ENCODE results near the gene TRIM61. TPM values are rescaled to one million over a fixed set of nuclear protein-coding genes. Genes with fewer than 3 reads are reported as not detected.

TRIM61 gene
- total and polyA plus RNA-seq, 2 donors (not counting 1 experiment from before 2014, with no cell fraction given): 2.5 to 4.5 TPM

DNA sequence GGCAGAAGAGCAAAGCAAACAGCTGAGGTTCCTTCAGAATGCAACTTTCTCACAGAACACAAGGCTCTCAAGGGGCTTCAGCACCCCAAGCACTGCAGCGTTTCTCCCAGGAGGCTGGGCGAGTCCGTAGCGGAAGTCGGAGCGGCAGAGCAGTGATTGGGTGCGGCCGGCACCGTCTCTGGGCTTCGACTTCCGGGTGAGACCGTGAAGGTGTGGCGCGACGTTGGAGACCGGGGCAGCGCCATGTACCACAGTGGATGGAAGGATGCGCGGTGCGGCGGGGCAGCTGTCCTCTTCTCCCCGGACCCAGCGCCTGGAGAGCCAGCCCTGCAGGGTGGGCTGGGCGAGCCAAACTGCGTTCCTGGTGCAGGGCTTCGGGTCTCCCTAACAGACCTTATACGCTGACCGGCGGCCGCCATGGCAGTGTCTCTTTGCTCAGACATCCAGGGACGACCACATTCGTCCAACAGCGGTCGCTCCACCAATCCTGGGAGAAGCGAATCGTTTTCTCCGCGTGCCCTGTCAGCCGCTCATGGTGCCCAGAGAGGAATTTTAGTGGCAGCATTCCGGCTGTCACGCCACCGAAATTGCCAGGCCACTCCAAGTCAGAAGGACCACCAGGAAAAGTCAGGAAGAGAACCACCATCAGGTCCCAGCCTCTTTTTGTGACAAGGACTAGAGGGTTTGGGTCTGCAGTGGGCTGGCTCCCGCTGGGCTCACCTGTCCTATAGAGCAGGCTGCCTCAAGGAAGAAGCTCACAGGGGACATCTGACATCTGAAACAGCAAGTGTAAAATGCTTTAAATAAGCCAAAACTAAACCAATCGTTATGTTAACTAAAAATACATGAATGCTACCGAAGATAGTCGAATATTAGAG, 20.5 kb downstream of the TRIM61 start:
- H3K27ac ChIP-seq (ENCODE audit: insufficient read depth, low read length): no peak overlapping the region

DNA sequence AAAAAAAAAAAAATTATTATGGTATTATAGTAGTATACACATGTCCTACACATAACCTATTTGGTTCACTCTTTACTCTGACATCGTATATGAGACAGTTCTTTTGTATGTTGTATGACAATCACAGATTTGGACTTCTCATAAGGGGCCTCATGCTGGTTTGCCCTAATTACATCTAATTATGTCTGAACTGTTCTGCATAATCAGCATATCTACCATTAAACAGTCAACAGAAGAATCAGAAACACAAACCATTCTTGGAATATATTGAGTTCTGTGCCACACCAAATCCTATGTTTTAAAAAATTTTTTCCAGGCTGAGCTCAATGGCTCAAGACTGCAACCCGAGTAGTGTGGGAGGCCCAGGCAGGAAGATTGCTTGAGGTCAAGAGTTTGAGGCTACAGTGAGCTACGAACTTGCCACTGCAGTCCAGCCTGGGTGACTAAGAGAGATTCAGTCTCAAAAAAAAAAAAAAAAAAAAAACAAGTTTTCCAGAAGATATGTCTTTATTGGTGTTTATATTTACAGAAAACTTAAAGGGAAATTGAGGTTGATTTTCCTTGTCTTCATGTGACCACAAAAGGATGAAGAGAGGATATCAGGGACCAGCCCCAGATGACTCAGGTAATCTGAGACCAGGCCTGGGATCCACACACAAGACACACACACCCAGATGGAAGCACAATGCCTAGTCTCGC, 22.2 kb downstream of the TRIM61 start:
- no peak overlapping the region for H3K4me2 ChIP-seq (ENCODE audit: extremely low read depth, insufficient read depth, low read length)
- H3K4me1 ChIP-seq (ENCODE audit: control insufficient read depth, extremely low read depth, insufficient read depth, low read length): peaks cover 4% of the 10 kb centered on the region
- H3K27ac ChIP-seq (ENCODE audit: insufficient read depth, low read length): no peak overlapping the region
- H3K4me3 ChIP-seq (replicated peaks in 1 of 4; ENCODE audit: control extremely low read depth in 1 of 4, insufficient read depth in 1 of 4, low read depth in 3 of 4, low read length in 4 of 4): no peak overlapping the region
- H3K9me3 ChIP-seq (ENCODE audit: control insufficient read depth, insufficient read depth, low read depth, low read length): no peaks in the 10 kb centered on the region
- no peak overlapping the region for H2AFZ ChIP-seq (ENCODE audit: low read length)
- H3K27me3 ChIP-seq (ENCODE audit: control insufficient read depth, insufficient read depth, low read length): no peaks in the 10 kb centered on the region
- H4K20me1 ChIP-seq (ENCODE audit: control insufficient read depth, extremely low read depth, insufficient read depth, low read length): no peaks in the 10 kb centered on the region
- no peaks in the 10 kb centered on the region for H3K36me3 ChIP-seq (ENCODE audit: control insufficient read depth, insufficient read depth, low read length)
- DNase-seq (ENCODE audit: low read depth in 2 of 2): no peak
- no peaks in the 10 kb centered on the region for H3K79me2 ChIP-seq (ENCODE audit: control insufficient read depth, insufficient read depth, low read length)
- no peak overlapping the region for H3K9ac ChIP-seq (ENCODE audit: insufficient read depth, low read length)
- TF ChIP-seq, protein P1, sequence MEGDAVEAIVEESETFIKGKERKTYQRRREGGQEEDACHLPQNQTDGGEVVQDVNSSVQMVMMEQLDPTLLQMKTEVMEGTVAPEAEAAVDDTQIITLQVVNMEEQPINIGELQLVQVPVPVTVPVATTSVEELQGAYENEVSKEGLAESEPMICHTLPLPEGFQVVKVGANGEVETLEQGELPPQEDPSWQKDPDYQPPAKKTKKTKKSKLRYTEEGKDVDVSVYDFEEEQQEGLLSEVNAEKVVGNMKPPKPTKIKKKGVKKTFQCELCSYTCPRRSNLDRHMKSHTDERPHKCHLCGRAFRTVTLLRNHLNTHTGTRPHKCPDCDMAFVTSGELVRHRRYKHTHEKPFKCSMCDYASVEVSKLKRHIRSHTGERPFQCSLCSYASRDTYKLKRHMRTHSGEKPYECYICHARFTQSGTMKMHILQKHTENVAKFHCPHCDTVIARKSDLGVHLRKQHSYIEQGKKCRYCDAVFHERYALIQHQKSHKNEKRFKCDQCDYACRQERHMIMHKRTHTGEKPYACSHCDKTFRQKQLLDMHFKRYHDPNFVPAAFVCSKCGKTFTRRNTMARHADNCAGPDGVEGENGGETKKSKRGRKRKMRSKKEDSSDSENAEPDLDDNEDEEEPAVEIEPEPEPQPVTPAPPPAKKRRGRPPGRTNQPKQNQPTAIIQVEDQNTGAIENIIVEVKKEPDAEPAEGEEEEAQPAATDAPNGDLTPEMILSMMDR (conservative IDR thresholded peaks at IDR 0.05 in 1 of 2, IDR thresholded peaks at IDR 0.05 in 1 of 2; ENCODE audit: low read depth in 1 of 2, low read length in 2 of 2): no peak
- no peak for TF ChIP-seq EZH2 (IDR thresholded peaks at IDR 0.05; ENCODE audit: low read length, missing control alignments)

More for the DNA sequence above, 20.5 kb downstream of the TRIM61 start:
- no peaks in the 10 kb centered on the region for H3K9me3 ChIP-seq (ENCODE audit: control insufficient read depth, insufficient read depth, low read depth, low read length)
- DNase-seq (ENCODE audit: low read depth in 2 of 2): peak; percentile 69 to 73
- H3K4me3 ChIP-seq (replicated peaks in 1 of 4; ENCODE audit: control extremely low read depth in 1 of 4, insufficient read depth in 1 of 4, low read depth in 3 of 4, low read length in 4 of 4): peak overlapping the region; percentile 70 to 79 (median 74)
- peak overlapping the region; percentile 88 for H3K4me2 ChIP-seq (ENCODE audit: extremely low read depth, insufficient read depth, low read length)
- TF ChIP-seq, protein P1 (conservative IDR thresholded peaks at IDR 0.05 in 1 of 2, IDR thresholded peaks at IDR 0.05 in 1 of 2; ENCODE audit: low read depth in 1 of 2, low read length in 2 of 2): no peak
- no peak for TF ChIP-seq EZH2 (IDR thresholded peaks at IDR 0.05; ENCODE audit: low read length, missing control alignments)
- H3K4me1 ChIP-seq (ENCODE audit: control insufficient read depth, extremely low read depth, insufficient read depth, low read length): peaks cover 4% of the 10 kb centered on the region
- peak overlapping the region; percentile 26 for H3K9ac ChIP-seq (ENCODE audit: insufficient read depth, low read length)
- peak overlapping the region; percentile 99 for H2AFZ ChIP-seq (ENCODE audit: low read length)
- H3K36me3 ChIP-seq (ENCODE audit: control insufficient read depth, insufficient read depth, low read length): no peaks in the 10 kb centered on the region
- H4K20me1 ChIP-seq (ENCODE audit: control insufficient read depth, extremely low read depth, insufficient read depth, low read length): no peaks in the 10 kb centered on the region
- no peaks in the 10 kb centered on the region for H3K27me3 ChIP-seq (ENCODE audit: control insufficient read depth, insufficient read depth, low read length)
- no peaks in the 10 kb centered on the region for H3K79me2 ChIP-seq (ENCODE audit: control insufficient read depth, insufficient read depth, low read length)

DNA sequence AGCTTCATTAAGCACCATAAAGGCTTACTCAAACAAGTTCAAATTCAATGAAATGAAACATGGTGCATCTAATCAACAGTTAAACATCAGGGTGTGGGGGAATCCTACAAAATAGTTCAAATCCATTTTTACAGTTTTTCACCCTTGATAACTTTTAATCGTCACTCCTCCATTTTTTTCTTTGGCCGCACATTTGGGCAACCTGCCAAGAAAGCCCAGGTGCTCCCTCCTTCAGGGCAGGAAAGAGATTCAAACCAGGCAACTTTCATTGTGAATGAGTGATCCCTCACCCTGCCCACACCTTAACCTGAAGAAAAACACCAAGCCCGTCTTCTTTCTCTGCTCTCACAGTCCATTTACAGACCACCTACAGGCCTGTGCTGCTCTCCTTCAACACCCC, 24.9 kb downstream of the TRIM61 start:
- no peaks in the 10 kb centered on the region for H3K4me1 ChIP-seq (ENCODE audit: control insufficient read depth, extremely low read depth, insufficient read depth, low read length)
- DNase-seq (ENCODE audit: low read depth in 2 of 2): no peak
- no peak overlapping the region for H2AFZ ChIP-seq (ENCODE audit: low read length)
- no peak overlapping the region for H3K4me3 ChIP-seq (replicated peaks in 1 of 4; ENCODE audit: control extremely low read depth in 1 of 4, insufficient read depth in 1 of 4, low read depth in 3 of 4, low read length in 4 of 4)
- no peaks in the 10 kb centered on the region for H3K36me3 ChIP-seq (ENCODE audit: control insufficient read depth, insufficient read depth, low read length)
- H3K79me2 ChIP-seq (ENCODE audit: control insufficient read depth, insufficient read depth, low read length): no peaks in the 10 kb centered on the region
- no peaks in the 10 kb centered on the region for H3K27me3 ChIP-seq (ENCODE audit: control insufficient read depth, insufficient read depth, low read length)
- no peak overlapping the region for H3K27ac ChIP-seq (ENCODE audit: insufficient read depth, low read length)
- no peak overlapping the region for H3K9ac ChIP-seq (ENCODE audit: insufficient read depth, low read length)
- no peak overlapping the region for H3K4me2 ChIP-seq (ENCODE audit: extremely low read depth, insufficient read depth, low read length)
- no peaks in the 10 kb centered on the region for H3K9me3 ChIP-seq (ENCODE audit: control insufficient read depth, insufficient read depth, low read depth, low read length)
- H4K20me1 ChIP-seq (ENCODE audit: control insufficient read depth, extremely low read depth, insufficient read depth, low read length): no peaks in the 10 kb centered on the region
- TF ChIP-seq EZH2 (IDR thresholded peaks at IDR 0.05; ENCODE audit: low read length, missing control alignments): no peak
- TF ChIP-seq, protein P1 (conservative IDR thresholded peaks at IDR 0.05 in 1 of 2, IDR thresholded peaks at IDR 0.05 in 1 of 2; ENCODE audit: low read depth in 1 of 2, low read length in 2 of 2): no peak
